ENCODE measurements around the gene HLA-DOA. TPM values are rescaled to one million over a fixed set of nuclear protein-coding genes. Genes with fewer than 3 reads are reported as not detected.

Gene HLA-DOA
- total RNA-seq, 1 experiment from 2014 or later: 13.6 TPM

DNA sequence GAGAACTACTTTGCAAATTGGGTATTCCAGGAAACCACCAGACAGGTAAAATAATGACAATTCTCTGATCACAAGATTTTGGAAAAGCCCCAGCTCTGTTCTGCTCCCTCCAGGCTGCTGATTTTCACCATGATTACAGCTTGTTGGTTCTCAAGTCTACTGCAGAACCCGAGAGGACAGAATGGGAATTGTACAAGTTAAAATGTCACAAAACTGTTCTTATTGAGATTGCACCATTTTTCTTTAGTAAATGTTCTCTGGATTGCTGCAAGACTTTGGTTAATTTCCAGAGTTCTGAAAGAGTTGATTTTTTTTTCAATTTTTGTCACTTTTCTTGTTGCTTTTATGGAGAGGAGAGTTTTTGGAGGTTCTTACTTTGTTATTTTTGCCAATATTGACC lies 27.1 kb upstream of the HLA-DOA start:
- DNase-seq (ENCODE audit: low spot score) (no peak), ATAC-seq (no peak)
- ChIA-PET POLR2A (no interaction called here), CTCF (interaction anchor here (0.9 to 1.2 kb wide), 3 partner anchors 13 to 87 kb away, joined by 3 to 4 read pairs (median 3); no protein-coding TSS in a partner anchor)
- Mint-ChIP-seq H3K27ac (no peak overlapping the region), H3K4me1 (no peaks in the 10 kb centered on the region), H3K4me3 (no peak overlapping the region), H3K36me3 (no peaks in the 10 kb centered on the region), H3K27me3 (ENCODE audit: low read depth) (no peaks in the 10 kb centered on the region; the same call in 1 of the 2 replicates), H3K9me3 (peaks cover 12% of the 10 kb centered on the region)
- no peak for TF ChIP-seq ETV6 (CRISPR knock-in tag; IDR thresholded peaks at IDR 0.05)
- TF ChIP-seq JUN (CRISPR knock-in tag; IDR thresholded peaks at IDR 0.05): no peak
- TF ChIP-seq GABPB1 (CRISPR knock-in tag; IDR thresholded peaks at IDR 0.05): no peak
- TF ChIP-seq CREM (CRISPR knock-in tag; IDR thresholded peaks at IDR 0.05): no peak
- TF ChIP-seq GRHL2 (CRISPR knock-in tag; IDR thresholded peaks at IDR 0.05; ENCODE audit: insufficient replicate concordance, severe bottlenecking): no peak
- TF ChIP-seq NFE2L1 (CRISPR knock-in tag; IDR thresholded peaks at IDR 0.05): no peak
- no peak for TF ChIP-seq TCF7 (CRISPR knock-in tag; IDR thresholded peaks at IDR 0.05; ENCODE audit: low read depth)
- no peak for TF ChIP-seq ZNF121 (CRISPR knock-in tag; IDR thresholded peaks at IDR 0.05)
- TF ChIP-seq, protein P1, sequence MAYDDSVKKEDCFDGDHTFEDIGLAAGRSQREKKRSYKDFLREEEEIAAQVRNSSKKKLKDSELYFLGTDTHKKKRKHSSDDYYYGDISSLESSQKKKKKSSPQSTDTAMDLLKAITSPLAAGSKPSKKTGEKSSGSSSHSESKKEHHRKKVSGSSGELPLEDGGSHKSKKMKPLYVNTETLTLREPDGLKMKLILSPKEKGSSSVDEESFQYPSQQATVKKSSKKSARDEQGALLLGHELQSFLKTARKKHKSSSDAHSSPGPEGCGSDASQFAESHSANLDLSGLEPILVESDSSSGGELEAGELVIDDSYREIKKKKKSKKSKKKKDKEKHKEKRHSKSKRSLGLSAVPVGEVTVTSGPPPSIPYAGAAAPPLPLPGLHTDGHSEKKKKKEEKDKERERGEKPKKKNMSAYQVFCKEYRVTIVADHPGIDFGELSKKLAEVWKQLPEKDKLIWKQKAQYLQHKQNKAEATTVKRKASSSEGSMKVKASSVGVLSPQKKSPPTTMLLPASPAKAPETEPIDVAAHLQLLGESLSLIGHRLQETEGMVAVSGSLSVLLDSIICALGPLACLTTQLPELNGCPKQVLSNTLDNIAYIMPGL (CRISPR knock-in tag; IDR thresholded peaks at IDR 0.05): no peak
- TF ChIP-seq ZNF317 (CRISPR knock-in tag; IDR thresholded peaks at IDR 0.05; ENCODE audit: borderline replicate concordance, low read depth): no peak
- TF ChIP-seq, protein P2, sequence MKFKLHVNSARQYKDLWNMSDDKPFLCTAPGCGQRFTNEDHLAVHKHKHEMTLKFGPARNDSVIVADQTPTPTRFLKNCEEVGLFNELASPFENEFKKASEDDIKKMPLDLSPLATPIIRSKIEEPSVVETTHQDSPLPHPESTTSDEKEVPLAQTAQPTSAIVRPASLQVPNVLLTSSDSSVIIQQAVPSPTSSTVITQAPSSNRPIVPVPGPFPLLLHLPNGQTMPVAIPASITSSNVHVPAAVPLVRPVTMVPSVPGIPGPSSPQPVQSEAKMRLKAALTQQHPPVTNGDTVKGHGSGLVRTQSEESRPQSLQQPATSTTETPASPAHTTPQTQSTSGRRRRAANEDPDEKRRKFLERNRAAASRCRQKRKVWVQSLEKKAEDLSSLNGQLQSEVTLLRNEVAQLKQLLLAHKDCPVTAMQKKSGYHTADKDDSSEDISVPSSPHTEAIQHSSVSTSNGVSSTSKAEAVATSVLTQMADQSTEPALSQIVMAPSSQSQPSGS (CRISPR knock-in tag; IDR thresholded peaks at IDR 0.05; ENCODE audit: borderline replicate concordance, low read depth): no peak
- TF ChIP-seq, protein P3, sequence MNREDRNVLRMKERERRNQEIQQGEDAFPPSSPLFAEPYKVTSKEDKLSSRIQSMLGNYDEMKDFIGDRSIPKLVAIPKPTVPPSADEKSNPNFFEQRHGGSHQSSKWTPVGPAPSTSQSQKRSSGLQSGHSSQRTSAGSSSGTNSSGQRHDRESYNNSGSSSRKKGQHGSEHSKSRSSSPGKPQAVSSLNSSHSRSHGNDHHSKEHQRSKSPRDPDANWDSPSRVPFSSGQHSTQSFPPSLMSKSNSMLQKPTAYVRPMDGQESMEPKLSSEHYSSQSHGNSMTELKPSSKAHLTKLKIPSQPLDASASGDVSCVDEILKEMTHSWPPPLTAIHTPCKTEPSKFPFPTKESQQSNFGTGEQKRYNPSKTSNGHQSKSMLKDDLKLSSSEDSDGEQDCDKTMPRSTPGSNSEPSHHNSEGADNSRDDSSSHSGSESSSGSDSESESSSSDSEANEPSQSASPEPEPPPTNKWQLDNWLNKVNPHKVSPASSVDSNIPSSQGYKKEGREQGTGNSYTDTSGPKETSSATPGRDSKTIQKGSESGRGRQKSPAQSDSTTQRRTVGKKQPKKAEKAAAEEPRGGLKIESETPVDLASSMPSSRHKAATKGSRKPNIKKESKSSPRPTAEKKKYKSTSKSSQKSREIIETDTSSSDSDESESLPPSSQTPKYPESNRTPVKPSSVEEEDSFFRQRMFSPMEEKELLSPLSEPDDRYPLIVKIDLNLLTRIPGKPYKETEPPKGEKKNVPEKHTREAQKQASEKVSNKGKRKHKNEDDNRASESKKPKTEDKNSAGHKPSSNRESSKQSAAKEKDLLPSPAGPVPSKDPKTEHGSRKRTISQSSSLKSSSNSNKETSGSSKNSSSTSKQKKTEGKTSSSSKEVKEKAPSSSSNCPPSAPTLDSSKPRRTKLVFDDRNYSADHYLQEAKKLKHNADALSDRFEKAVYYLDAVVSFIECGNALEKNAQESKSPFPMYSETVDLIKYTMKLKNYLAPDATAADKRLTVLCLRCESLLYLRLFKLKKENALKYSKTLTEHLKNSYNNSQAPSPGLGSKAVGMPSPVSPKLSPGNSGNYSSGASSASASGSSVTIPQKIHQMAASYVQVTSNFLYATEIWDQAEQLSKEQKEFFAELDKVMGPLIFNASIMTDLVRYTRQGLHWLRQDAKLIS (CRISPR knock-in tag; IDR thresholded peaks at IDR 0.05; ENCODE audit: borderline replicate concordance): no peak
- TF ChIP-seq, protein P4, sequence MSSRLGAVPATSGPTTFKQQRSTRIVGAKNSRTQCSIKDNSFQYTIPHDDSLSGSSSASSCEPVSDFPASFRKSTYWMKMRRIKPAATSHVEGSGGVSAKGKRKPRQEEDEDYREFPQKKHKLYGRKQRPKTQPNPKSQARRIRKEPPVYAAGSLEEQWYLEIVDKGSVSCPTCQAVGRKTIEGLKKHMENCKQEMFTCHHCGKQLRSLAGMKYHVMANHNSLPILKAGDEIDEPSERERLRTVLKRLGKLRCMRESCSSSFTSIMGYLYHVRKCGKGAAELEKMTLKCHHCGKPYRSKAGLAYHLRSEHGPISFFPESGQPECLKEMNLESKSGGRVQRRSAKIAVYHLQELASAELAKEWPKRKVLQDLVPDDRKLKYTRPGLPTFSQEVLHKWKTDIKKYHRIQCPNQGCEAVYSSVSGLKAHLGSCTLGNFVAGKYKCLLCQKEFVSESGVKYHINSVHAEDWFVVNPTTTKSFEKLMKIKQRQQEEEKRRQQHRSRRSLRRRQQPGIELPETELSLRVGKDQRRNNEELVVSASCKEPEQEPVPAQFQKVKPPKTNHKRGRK (CRISPR knock-in tag; IDR thresholded peaks at IDR 0.05; ENCODE audit: borderline replicate concordance): no peak
- TF ChIP-seq, protein P5, sequence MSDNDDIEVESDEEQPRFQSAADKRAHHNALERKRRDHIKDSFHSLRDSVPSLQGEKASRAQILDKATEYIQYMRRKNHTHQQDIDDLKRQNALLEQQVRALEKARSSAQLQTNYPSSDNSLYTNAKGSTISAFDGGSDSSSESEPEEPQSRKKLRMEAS (CRISPR knock-in tag; IDR thresholded peaks at IDR 0.05): no peak
- TF ChIP-seq, protein P6, sequence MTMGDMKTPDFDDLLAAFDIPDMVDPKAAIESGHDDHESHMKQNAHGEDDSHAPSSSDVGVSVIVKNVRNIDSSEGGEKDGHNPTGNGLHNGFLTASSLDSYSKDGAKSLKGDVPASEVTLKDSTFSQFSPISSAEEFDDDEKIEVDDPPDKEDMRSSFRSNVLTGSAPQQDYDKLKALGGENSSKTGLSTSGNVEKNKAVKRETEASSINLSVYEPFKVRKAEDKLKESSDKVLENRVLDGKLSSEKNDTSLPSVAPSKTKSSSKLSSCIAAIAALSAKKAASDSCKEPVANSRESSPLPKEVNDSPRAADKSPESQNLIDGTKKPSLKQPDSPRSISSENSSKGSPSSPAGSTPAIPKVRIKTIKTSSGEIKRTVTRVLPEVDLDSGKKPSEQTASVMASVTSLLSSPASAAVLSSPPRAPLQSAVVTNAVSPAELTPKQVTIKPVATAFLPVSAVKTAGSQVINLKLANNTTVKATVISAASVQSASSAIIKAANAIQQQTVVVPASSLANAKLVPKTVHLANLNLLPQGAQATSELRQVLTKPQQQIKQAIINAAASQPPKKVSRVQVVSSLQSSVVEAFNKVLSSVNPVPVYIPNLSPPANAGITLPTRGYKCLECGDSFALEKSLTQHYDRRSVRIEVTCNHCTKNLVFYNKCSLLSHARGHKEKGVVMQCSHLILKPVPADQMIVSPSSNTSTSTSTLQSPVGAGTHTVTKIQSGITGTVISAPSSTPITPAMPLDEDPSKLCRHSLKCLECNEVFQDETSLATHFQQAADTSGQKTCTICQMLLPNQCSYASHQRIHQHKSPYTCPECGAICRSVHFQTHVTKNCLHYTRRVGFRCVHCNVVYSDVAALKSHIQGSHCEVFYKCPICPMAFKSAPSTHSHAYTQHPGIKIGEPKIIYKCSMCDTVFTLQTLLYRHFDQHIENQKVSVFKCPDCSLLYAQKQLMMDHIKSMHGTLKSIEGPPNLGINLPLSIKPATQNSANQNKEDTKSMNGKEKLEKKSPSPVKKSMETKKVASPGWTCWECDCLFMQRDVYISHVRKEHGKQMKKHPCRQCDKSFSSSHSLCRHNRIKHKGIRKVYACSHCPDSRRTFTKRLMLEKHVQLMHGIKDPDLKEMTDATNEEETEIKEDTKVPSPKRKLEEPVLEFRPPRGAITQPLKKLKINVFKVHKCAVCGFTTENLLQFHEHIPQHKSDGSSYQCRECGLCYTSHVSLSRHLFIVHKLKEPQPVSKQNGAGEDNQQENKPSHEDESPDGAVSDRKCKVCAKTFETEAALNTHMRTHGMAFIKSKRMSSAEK (CRISPR knock-in tag; IDR thresholded peaks at IDR 0.05; ENCODE audit: borderline replicate concordance): no peak

All from WTC11 (cell line).